A549 (cell line): Measurements from ENCODE around the gene RAB32. TPM values are rescaled to one million over a fixed set of nuclear protein-coding genes. Genes with fewer than 3 reads are reported as not detected.

Source experiments
- ATAC-seq, 2 experiments: fragments of 200-7000 bp in 1 of 2; fragments of >200 bp in 1 of 2; cut with Nextera tagmentation in 1 of 2; cut with Tn5 transposase in 1 of 2; 3 replicates each; pipeline versions ENCODE4 v1.8.0 to v1.9.1; 2018 to 2020; ENCODE audit warnings: mild to moderate bottlenecking in 1 of 2, moderate library complexity in 1 of 2
- CTCF ChIA-PET: fragments of 300-600 bp; sonication (Branson Sonifier 250); formaldehyde crosslinking; extraction: SDS; loops from one replicate; lab custom pipeline; 2021; ENCODE audit warnings: antibody characterized with exemption, inconsistent platforms; lab: Yijun Ruan, JAX
- POLR2A ChIA-PET: fragments of 350-600 bp; formaldehyde crosslinking; extraction: SDS; loops from one replicate; lab custom pipeline; 2021; ENCODE audit warnings: antibody characterized with exemption, inconsistent platforms; lab: Yijun Ruan, JAX
- DNase-seq, 2 experiments: peaks; one replicate each; pipeline versions ENCODE4 v3.0.0 to v3.0.0-alpha.2; 2011 to 2016; ENCODE audit warnings: low read depth in 1 of 2, low spot score in 1 of 2
- FAIRE-seq: peaks from 2 replicates; lab custom pipeline; 2011; peaks lifted over from hg19 to GRCh38; lab: Jason Lieb, UNC
- H3K27ac ChIP-seq, 2 experiments: fragments of >200 bp; sonication (Bioruptor Twin); formaldehyde crosslinking; 3 replicates each; pipeline ENCODE4 v1.5.1; 2016 to 2017
- H3K4me1 ChIP-seq: fragments of >200 bp; sonication (Bioruptor Twin); formaldehyde crosslinking; 3 replicates; pipeline ENCODE4 v1.6.1; 2016
- H3K4me2 ChIP-seq: fragments of >200 bp; sonication (Bioruptor Twin); formaldehyde crosslinking; 3 replicates; pipeline ENCODE4 v1.6.1; 2016
- H3K4me3 ChIP-seq: fragments of >200 bp; sonication (Bioruptor Twin); formaldehyde crosslinking; 3 replicates; pipeline ENCODE4 v1.5.1; 2016
- H3K9me3 ChIP-seq: fragments of >200 bp; sonication (Bioruptor Twin); formaldehyde crosslinking; 3 replicates; pipeline ENCODE4 v1.6.1; 2016
- ATOH8 ChIP-seq: fragments of 250-450 bp; sonication (Bioruptor Pico); IDR thresholded peaks from 2 replicates; pipeline ENCODE4 v1.5.0; 2020; ENCODE audit warnings: low read depth, mild to moderate bottlenecking, moderate library complexity
- BHLHE40 ChIP-seq: IDR thresholded peaks from 2 replicates; pipeline ENCODE4 v1.6.1; 2012; ENCODE audit warnings: low read depth, low read length, inconsistent platforms
- CHD2 ChIP-seq: fragments of 150-350 bp; IDR thresholded peaks from 2 replicates; pipeline ENCODE4 v1.6.1; 2014; ENCODE audit warnings: low read length; ENCODE audit not compliant: partially characterized antibody
- CTCF ChIP-seq: fragments of >200 bp; sonication (Bioruptor Twin); formaldehyde crosslinking; IDR thresholded peaks from 3 replicates; pipeline ENCODE4 v1.5.1; 2016
- EHF ChIP-seq: fragments of 250-450 bp; sonication (Bioruptor Pico); IDR thresholded peaks from 2 replicates; pipeline ENCODE4 v1.5.0; 2020; ENCODE audit warnings: mild to moderate bottlenecking
- EP300 ChIP-seq, 2 experiments: fragments of >200 bp; sonication (Bioruptor Twin); formaldehyde crosslinking; IDR thresholded peaks; 2 replicates in 1 of 2; 3 replicates in 1 of 2; pipeline ENCODE4 v1.6.1; 2016 to 2017
- ESRRA ChIP-seq: fragments of 150-350 bp; IDR thresholded peaks from 2 replicates; pipeline ENCODE4 v1.6.1; 2014; ENCODE audit warnings: mild to moderate bottlenecking, low read length, borderline replicate concordance
- FOSB ChIP-seq: fragments of 250-450 bp; sonication (Bioruptor Pico); IDR thresholded peaks from 2 replicates; pipeline ENCODE4 v1.5.0; 2020; ENCODE audit warnings: mild to moderate bottlenecking, moderate library complexity
- FOSL2 ChIP-seq, 2 experiments: fragments of 450-650 bp in 1 of 2; fragments of >200 bp in 1 of 2; sonication (Bioruptor Twin) in 1 of 2; formaldehyde crosslinking; IDR thresholded peaks; 2 replicates each; pipeline versions ENCODE4 v1.5.0 to v1.6.1; 2016 to 2020; ENCODE audit warnings: mild to moderate bottlenecking in 1 of 2, moderate library complexity in 1 of 2
- HDAC2 ChIP-seq: fragments of 200-600 bp; sonication (generic); IDR thresholded peaks from 2 replicates; pipeline ENCODE4 v1.6.1; 2016
- HES2 ChIP-seq: fragments of >200 bp; sonication (Bioruptor Twin); formaldehyde crosslinking; IDR thresholded peaks from 2 replicates; pipeline ENCODE4 v1.6.1; 2016
- JUNB ChIP-seq: fragments of >200 bp; sonication (Bioruptor Twin); formaldehyde crosslinking; IDR thresholded peaks from 2 replicates; pipeline ENCODE4 v1.6.1; 2016
- MAFK ChIP-seq: fragments of 450-650 bp; IDR thresholded peaks from 2 replicates; pipeline ENCODE4 v1.6.1; 2014; ENCODE audit not compliant: partially characterized antibody
- NR3C1 ChIP-seq: fragments of >200 bp; sonication (Bioruptor Twin); formaldehyde crosslinking; IDR thresholded peaks from 3 replicates; pipeline ENCODE4 v1.6.1; 2017
- POLR2A ChIP-seq: IDR thresholded peaks from 2 replicates; pipeline ENCODE4 v1.6.1; 2012; ENCODE audit warnings: mild to moderate bottlenecking, low read length
- RAD21 ChIP-seq, 2 experiments: fragments of >200 bp in 1 of 2; sonication (Bioruptor Twin) in 1 of 2; formaldehyde crosslinking in 1 of 2; IDR thresholded peaks in 1 of 2; conservative IDR thresholded peaks in 1 of 2; 2 replicates in 1 of 2; 3 replicates in 1 of 2; pipeline ENCODE4 v1.6.1; 2012 to 2018; ENCODE audit warnings: inconsistent platforms in 1 of 2
- RARB ChIP-seq: fragments of 250-450 bp; sonication (Bioruptor Pico); IDR thresholded peaks from 2 replicates; pipeline ENCODE4 v1.8.0; 2021; ENCODE audit warnings: mild to moderate bottlenecking, moderate library complexity
- REST ChIP-seq: fragments of 200-600 bp; sonication (generic); IDR thresholded peaks from 2 replicates; pipeline ENCODE4 v1.6.1; 2016; ENCODE audit warnings: antibody characterized with exemption, mild to moderate bottlenecking, moderate library complexity
- RNF2 ChIP-seq: fragments of 200-600 bp; sonication (generic); IDR thresholded peaks from 2 replicates; pipeline ENCODE4 v1.6.1; 2016; ENCODE audit warnings: low read depth, mild to moderate bottlenecking, antibody characterized with exemption, moderate library complexity, borderline replicate concordance
- TFCP2L1 ChIP-seq: fragments of 250-450 bp; sonication (Bioruptor Pico); IDR thresholded peaks from 2 replicates; pipeline ENCODE4 v1.5.0; 2021; ENCODE audit warnings: mild to moderate bottlenecking
- ZSCAN20 ChIP-seq: fragments of 250-450 bp; sonication (Bioruptor Pico); IDR thresholded peaks from 2 replicates; pipeline ENCODE4 v1.8.0; 2022; ENCODE audit warnings: mild to moderate bottlenecking, moderate library complexity
- WGBS: methylation state at CpG from one replicate; pipeline ENCODE4 v1.1.6; 2017; ENCODE audit errors: missing lambda C conversion rate; 5-methylcytosine and 5-hydroxymethylcytosine counted together
- polyA plus RNA-seq, 4 experiments: library from polyadenylated mRNA; depleted of rRNA in 3 of 4; stranded (reverse); fragments of >200 nt; fragmentation: RNase III in 1 of 4; extraction: RNeasy Plus Mini Kit Qiagen cat#74134 plus additional on column Dnase treatment in 1 of 4; gene quantifications; 2 replicates in 3 of 4; 3 replicates in 1 of 4; pipeline ENCODE4 v1.2.3, GENCODE V29; 2011 to 2017

The RAB32 gene
- polyA plus RNA-seq, 2 of the 4 experiments (the other 2 are of a cell fraction): 34.2 to 49.4 TPM

GRCh38 chr6:146598772-146599405, 55.3 kb downstream of the RAB32 start, which contains the start of gene ADGB:
Gene ADGB, plus strand, starts transcription at chr6:146598972. Its CDS starts 69 bp downstream, at chr6:146599041.
- POLR2A ChIA-PET: no interaction called here
- H3K4me3 ChIP-seq: peak within 1 kb of the TSS; percentile 51
- CTCF ChIA-PET: interaction anchor here (1.1 kb wide), 1 partner anchor 13 kb away, joined by 3 read pairs; no protein-coding TSS in a partner anchor
- no peaks in the 10 kb centered on the region for H3K9me3 ChIP-seq
- 5% methylated on average over 15 of the region's 32 CpGs for WGBS
- FAIRE-seq: no peak
- ATAC-seq: peak; percentile 98 to 99
- H3K4me2 ChIP-seq: peak within 1 kb of the TSS; percentile 91
- H3K4me1 ChIP-seq: no peaks in the 10 kb centered on the region
- peak; percentile 11 to 15 for DNase-seq
- TF ChIP-seq ZSCAN20 (no peak), FOSL2 (IDR thresholded peaks at IDR 0.05) (no peak), FOSL2 (CRISPR knock-in tag; IDR thresholded peaks at IDR 0.05) (no peak), CTCF (no peak), MAFK (no peak), RNF2 (no peak), ATOH8 (CRISPR knock-in tag) (no peak), REST (no peak), BHLHE40 (no peak), FOSB (CRISPR knock-in tag) (no peak), ESRRA (no peak), HES2 (no peak), HDAC2 (no peak), JUNB (no peak), CHD2 (no peak), TFCP2L1 (CRISPR knock-in tag) (no peak), EP300 (IDR thresholded peaks at IDR 0.05) (no peak), RAD21 (conservative IDR thresholded peaks at IDR 0.05 in 1 of 2, IDR thresholded peaks at IDR 0.05 in 1 of 2) (no peak), EHF (CRISPR knock-in tag) (no peak), POLR2A (no peak), NR3C1 (no peak)
- H3K27ac ChIP-seq: 0 out of 6 replicates have a peak within 1 kb of the TSS, but pooled peaks of 1 of the 2 experiments have one; percentile 32

- POLR2A ChIA-PET: no interaction called here
- FAIRE-seq (no peak), ATAC-seq (no peak), DNase-seq (no peak)
- Histone ChIP-seq H3K4me1 (no peaks in the 10 kb centered on the region), H3K4me3 (no peak overlapping the region), H3K9me3 (no peaks in the 10 kb centered on the region), H3K4me2 (no peak overlapping the region), H3K27ac (no peak overlapping the region)
- TF ChIP-seq RARB (CRISPR knock-in tag) (no peak), TFCP2L1 (CRISPR knock-in tag) (no peak)
- CTCF ChIA-PET: interaction anchor here (1.6 kb wide), 1 partner anchor 15 kb away, joined by 4 read pairs; no protein-coding TSS in a partner anchor
- 24% methylated on average over 4 of the region's 4 CpGs for WGBS
Measured at GRCh38 chr6:146601352-146601751, 57.7 kb downstream of the RAB32 start.
